ENCODE measurements around the gene ARHGAP6. TPM values are rescaled to one million over a fixed set of nuclear protein-coding genes. Genes with fewer than 3 reads are reported as not detected.

ARHGAP6 gene
- total and polyA plus RNA-seq, 2 experiments from 2014 or later: 0.26 to 0.59 TPM

GRCh38 chrX:11341274-11342201 is 324.2 kb downstream of the ARHGAP6 start:
- Histone ChIP-seq H4K20me1 (replicated peaks; ENCODE audit: insufficient read depth) (no peaks in the 10 kb centered on the region), H3K27ac (ENCODE audit: low read depth) (no peak overlapping the region), H3K4me1 (ENCODE audit: insufficient read depth) (no peaks in the 10 kb centered on the region), H3K79me2 (replicated peaks; ENCODE audit: insufficient read depth) (no peaks in the 10 kb centered on the region), H3K4me2 (no peak overlapping the region), H3K9me2 (ENCODE audit: insufficient read depth) (no peaks in the 10 kb centered on the region), H3F3A (replicated peaks; ENCODE audit: low read depth) (no peaks in the 10 kb centered on the region), H3K27me3 (ENCODE audit: insufficient read depth) (no peaks in the 10 kb centered on the region), H3K4me3 (no peak overlapping the region), H3K36me3 (ENCODE audit: insufficient read depth) (no peaks in the 10 kb centered on the region), H2AFZ (no peak overlapping the region)
- no peaks in the 10 kb centered on the region for H3K9me3 Mint-ChIP-seq
- H3K4me3 Mint-ChIP-seq: no peak overlapping the region
- ATAC-seq: no peak
- peaks cover 2% of the 10 kb centered on the region for H3K27me3 Mint-ChIP-seq (ENCODE audit: insufficient read depth, low read depth, poor library complexity)
- DNase-seq (ENCODE audit: low spot score): no peak
- TF ChIP-seq ETS1 (IDR thresholded peaks at IDR 0.05) (no peak), JUNB (IDR thresholded peaks at IDR 0.05; ENCODE audit: unreplicated experiment) (no peak), ZNF331 (CRISPR knock-in tag; IDR thresholded peaks at IDR 0.05; ENCODE audit: low read depth) (no peak)
- TF ChIP-seq, protein P1, sequence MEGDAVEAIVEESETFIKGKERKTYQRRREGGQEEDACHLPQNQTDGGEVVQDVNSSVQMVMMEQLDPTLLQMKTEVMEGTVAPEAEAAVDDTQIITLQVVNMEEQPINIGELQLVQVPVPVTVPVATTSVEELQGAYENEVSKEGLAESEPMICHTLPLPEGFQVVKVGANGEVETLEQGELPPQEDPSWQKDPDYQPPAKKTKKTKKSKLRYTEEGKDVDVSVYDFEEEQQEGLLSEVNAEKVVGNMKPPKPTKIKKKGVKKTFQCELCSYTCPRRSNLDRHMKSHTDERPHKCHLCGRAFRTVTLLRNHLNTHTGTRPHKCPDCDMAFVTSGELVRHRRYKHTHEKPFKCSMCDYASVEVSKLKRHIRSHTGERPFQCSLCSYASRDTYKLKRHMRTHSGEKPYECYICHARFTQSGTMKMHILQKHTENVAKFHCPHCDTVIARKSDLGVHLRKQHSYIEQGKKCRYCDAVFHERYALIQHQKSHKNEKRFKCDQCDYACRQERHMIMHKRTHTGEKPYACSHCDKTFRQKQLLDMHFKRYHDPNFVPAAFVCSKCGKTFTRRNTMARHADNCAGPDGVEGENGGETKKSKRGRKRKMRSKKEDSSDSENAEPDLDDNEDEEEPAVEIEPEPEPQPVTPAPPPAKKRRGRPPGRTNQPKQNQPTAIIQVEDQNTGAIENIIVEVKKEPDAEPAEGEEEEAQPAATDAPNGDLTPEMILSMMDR (conservative IDR thresholded peaks at IDR 0.05; ENCODE audit: low read depth in 2 of 2): no peak
- H3K4me1 Mint-ChIP-seq: peaks cover 8% of the 10 kb centered on the region; the same call in 2 of the 3 replicates
- no peaks in the 10 kb centered on the region for H3K36me3 Mint-ChIP-seq (ENCODE audit: low read depth)
- H3K27ac Mint-ChIP-seq: no peak overlapping the region; the same call in 1 of the 2 replicates

- no peak for TF ChIP-seq JUNB (IDR thresholded peaks at IDR 0.05; ENCODE audit: unreplicated experiment)
- TF ChIP-seq REST (IDR thresholded peaks at IDR 0.05; ENCODE audit: unreplicated experiment): no peak
- no peak for TF ChIP-seq ZNF331 (CRISPR knock-in tag; IDR thresholded peaks at IDR 0.05; ENCODE audit: low read depth)
- no peak for TF ChIP-seq STAT1 (IDR thresholded peaks at IDR 0.05; ENCODE audit: unreplicated experiment)
- no peak for TF ChIP-seq ZNF114 (CRISPR knock-in tag; IDR thresholded peaks at IDR 0.05)
- Mint-ChIP-seq H3K9me3 (no peaks in the 10 kb centered on the region), H3K36me3 (ENCODE audit: low read depth) (no peaks in the 10 kb centered on the region), H3K27me3 (ENCODE audit: insufficient read depth, low read depth, poor library complexity) (no peaks in the 10 kb centered on the region), H3K27ac (no peak overlapping the region), H3K4me1 (no peaks in the 10 kb centered on the region), H3K4me3 (no peak overlapping the region)
- H3K27ac ChIP-seq (ENCODE audit: low read depth): no peak overlapping the region
- H3K9me2 ChIP-seq (ENCODE audit: insufficient read depth): no peaks in the 10 kb centered on the region
- H4K20me1 ChIP-seq (replicated peaks; ENCODE audit: insufficient read depth): no peaks in the 10 kb centered on the region
- ATAC-seq (no peak), DNase-seq (ENCODE audit: low spot score) (no peak)
- no peak overlapping the region for H3K4me3 ChIP-seq
- no peak overlapping the region for H3K4me2 ChIP-seq
- H3F3A ChIP-seq (replicated peaks; ENCODE audit: low read depth): no peaks in the 10 kb centered on the region
- no peaks in the 10 kb centered on the region for H3K36me3 ChIP-seq (ENCODE audit: insufficient read depth)
- H3K79me2 ChIP-seq (replicated peaks; ENCODE audit: insufficient read depth): no peaks in the 10 kb centered on the region
- no peak overlapping the region for H2AFZ ChIP-seq
- no peaks in the 10 kb centered on the region for H3K4me1 ChIP-seq (ENCODE audit: insufficient read depth)
- H3K27me3 ChIP-seq (ENCODE audit: insufficient read depth): no peaks in the 10 kb centered on the region
These were observed 328.3 kb downstream of the ARHGAP6 start for GRCh38 chrX:11337292-11338009.
